Lower leg skin (tissue), 4 donors: Measurements from ENCODE around the gene INIP. TPM values are rescaled to one million over a fixed set of nuclear protein-coding genes. Genes with fewer than 3 reads are reported as not detected.

Source experiments
- DNase-seq, 2 donors: peaks; one replicate each; pipeline ENCODE4 v3.0.0-alpha.2; 2019; ENCODE audit warnings: low spot score in 2 of 2
- H3K4me3 ChIP-seq: fragments of 200-600 bp; sonication (generic); 2 replicates; pipeline ENCODE4 v1.5.1; 2017; ENCODE audit warnings: mild to moderate bottlenecking, low read depth; ENCODE audit not compliant: poor library complexity, severe bottlenecking
- CTCF ChIP-seq, 3 donors: fragments of 450-650 bp; IDR thresholded peaks; one replicate each; pipeline ENCODE4 v1.5.1; 2016; ENCODE audit warnings: antibody characterized with exemption in 3 of 3, mild to moderate bottlenecking in 3 of 3, moderate library complexity in 2 of 3
- POLR2A ChIP-seq, 2 donors: fragments of 450-650 bp; IDR thresholded peaks; one replicate each; pipeline ENCODE4 v1.6.1; 2016 to 2017; ENCODE audit warnings: antibody characterized with exemption in 2 of 2, mild to moderate bottlenecking in 1 of 2, moderate library complexity in 1 of 2
- WGBS, 2 donors: methylation state at CpG; one replicate each; pipeline ENCODE4 v1.1.5; 2018; 5-methylcytosine and 5-hydroxymethylcytosine counted together
- intact Hi-C: fragments of 100-400 bp; cut with DNase I; formaldehyde crosslinking; loops from one replicate; pipeline ENCODE4 v1.15.0; 2023; ENCODE audit warnings: low total_unique reads
- total RNA-seq, 4 donors: library from RNA; depleted of rRNA; stranded (reverse); fragments of >200 nt; gene quantifications; one replicate each; pipeline ENCODE4 v1.1.0, GENCODE V29; 2016

INIP gene
- total RNA-seq, 4 donors from 2014 or later: 12.5 to 20.0 (median 16.6) TPM

GRCh38 chr9:112750764-112751055 lies 32.8 kb upstream of the INIP start:
- H3K4me3 ChIP-seq: peak overlapping the region; percentile 83
- 1% methylated on average over 18 of the region's 50 CpGs; no CpG with 5 or more reads in 1 of the 2 donors for WGBS, 2 donors
- TF ChIP-seq CTCF (IDR thresholded peaks at IDR 0.05) (no peak), POLR2A (IDR thresholded peaks at IDR 0.05) (no peak)
- DNase-seq: no peak
- intact Hi-C loops: no loop called here

GRCh38 chr9:112750016-112750763 lies 32.3 kb upstream of the INIP start, which contains the start of gene SNX30:
SNX30 (plus strand) TSS chr9:112750760; CDS start chr9:112751002, 242 bp downstream.
- intact Hi-C loops: no loop called here
- peak within 1 kb of the TSS; percentile 83 for H3K4me3 ChIP-seq
- TF ChIP-seq CTCF (IDR thresholded peaks at IDR 0.05): peak in 1 of 3 donors; percentile 29
- no peak for TF ChIP-seq POLR2A (IDR thresholded peaks at IDR 0.05)
- DNase-seq: peak; percentile 81 to 97
- 5 to 9% methylated on average over 35 to 43 of the region's 49 CpGs for WGBS, 2 donors

- DNase-seq: peak in 1 of 2 donors; percentile 58
- H3K4me3 ChIP-seq: no peak overlapping the region
- 88 to 90% methylated on average over 7 of the region's 7 CpGs for WGBS, 2 donors
- no peak for TF ChIP-seq CTCF (IDR thresholded peaks at IDR 0.05)
- no peak for TF ChIP-seq POLR2A (IDR thresholded peaks at IDR 0.05)
- intact Hi-C loops: no loop called here
Measured at GRCh38 chr9:112747094-112747493, 29.2 kb upstream of the INIP start.

GRCh38 chr9:112744177-112744576 lies 26.3 kb upstream of the INIP start:
- intact Hi-C loops: no loop called here

GRCh38 chr9:112743216-112743836 lies 25.4 kb upstream of the INIP start:
- DNase-seq: no peak
- 87 to 90% methylated on average over 3 of the region's 3 CpGs for WGBS, 2 donors
- no peak overlapping the region for H3K4me3 ChIP-seq
- TF ChIP-seq POLR2A (IDR thresholded peaks at IDR 0.05) (no peak), CTCF (IDR thresholded peaks at IDR 0.05) (no peak)
- intact Hi-C loops: no loop called here

More at GRCh38 chr9:112744177-112744576, 26.3 kb upstream of the INIP start:
- H3K4me3 ChIP-seq: no peak overlapping the region
- no peak for TF ChIP-seq CTCF (IDR thresholded peaks at IDR 0.05)
- no peak for TF ChIP-seq POLR2A (IDR thresholded peaks at IDR 0.05)
- 69 to 79% methylated on average over 4 of the region's 4 CpGs for WGBS, 2 donors
- DNase-seq: no peak
